ENCODE measurements around the gene RNPEPL1.

Gene RNPEPL1

GRCh38 chr2:240596491-240596931 is 28.2 kb downstream of the RNPEPL1 start:
- H3K4me1 ChIP-seq: peaks cover 0 to 26% (median 23%) of the 10 kb centered on the region in 10 experiments; a peak in 17 of 20 replicates
- peak overlapping the region in 7 of 11 experiments; percentile 32 to 58 (median 49); a peak in 14 of 22 replicates for H3K27ac ChIP-seq
- no peak overlapping the region for H3K4me3 ChIP-seq
- H4K20me1 ChIP-seq: peaks cover 52 to 97% (median 75%) of the 10 kb centered on the region in 11 experiments; a peak in 21 of 22 replicates
- TF ChIP-seq Cebpa-rat (IDR thresholded peaks at IDR 0.05): no peak
- H3K36me3 ChIP-seq: peaks cover 58 to 100% (median 94%) of the 10 kb centered on the region in 11 experiments
- H3K9ac ChIP-seq: peak overlapping the region in 10 of 11 experiments; percentile 7 to 50 (median 22); a peak in 13 of 22 replicates
- H3K27me3 ChIP-seq: no peaks in the 10 kb centered on the region
- no peaks in the 10 kb centered on the region for H3K9me3 ChIP-seq (replicated peaks in 1 of 11)
- H3K4me2 ChIP-seq: peak overlapping the region in 9 of 11 experiments; percentile 14 to 71 (median 53); a peak in 16 of 22 replicates

GRCh38 chr2:240597054-240597418 is 28.8 kb downstream of the RNPEPL1 start:
- H3K27ac ChIP-seq: peak overlapping the region in 7 of 11 experiments; percentile 32 to 58 (median 49); a peak in 14 of 22 replicates
- no peak for TF ChIP-seq Cebpa-rat (IDR thresholded peaks at IDR 0.05)

GRCh38 chr2:240597419-240598181 is 29.3 kb downstream of the RNPEPL1 start:
- Histone ChIP-seq H3K9ac (peak overlapping the region in 6 of 11 experiments; percentile 11 to 50 (median 28); a peak in 6 of 22 replicates), H3K4me2 (peak overlapping the region in 2 of 11 experiments; percentile 53 to 54; a peak in 1 of 22 replicates), H3K27ac (peak overlapping the region in 6 of 11 experiments; percentile 32 to 58 (median 50); a peak in 9 of 22 replicates), H3K9me3 (replicated peaks in 1 of 11) (no peaks in the 10 kb centered on the region), H3K4me1 (peaks cover 0 to 26% (median 23%) of the 10 kb centered on the region in 10 experiments; a peak in 17 of 20 replicates), H3K27me3 (no peaks in the 10 kb centered on the region), H3K36me3 (peaks cover 48 to 100% (median 94%) of the 10 kb centered on the region in 11 experiments), H4K20me1 (peaks cover 41 to 90% (median 64%) of the 10 kb centered on the region in 11 experiments; a peak in 21 of 22 replicates), H3K4me3 (no peak overlapping the region)
- TF ChIP-seq Cebpa-rat (IDR thresholded peaks at IDR 0.05): no peak

More at GRCh38 chr2:240597054-240597418, 28.8 kb downstream of the RNPEPL1 start:
- peak overlapping the region in 9 of 11 experiments; percentile 7 to 50 (median 23); a peak in 10 of 22 replicates for H3K9ac ChIP-seq
- peaks cover 46 to 92% (median 69%) of the 10 kb centered on the region in 11 experiments; a peak in 21 of 22 replicates for H4K20me1 ChIP-seq
- no peaks in the 10 kb centered on the region for H3K27me3 ChIP-seq
- H3K36me3 ChIP-seq: peaks cover 53 to 100% (median 94%) of the 10 kb centered on the region in 11 experiments
- no peaks in the 10 kb centered on the region for H3K9me3 ChIP-seq (replicated peaks in 1 of 11)
- peak overlapping the region in 8 of 11 experiments; percentile 14 to 71 (median 54); a peak in 12 of 22 replicates for H3K4me2 ChIP-seq
- H3K4me3 ChIP-seq: no peak overlapping the region
- H3K4me1 ChIP-seq: peaks cover 0 to 26% (median 23%) of the 10 kb centered on the region in 10 experiments; a peak in 17 of 20 replicates

GRCh38 chr2:240598311-240598911 is 30.1 kb downstream of the RNPEPL1 start:
- H3K36me3 ChIP-seq: peaks cover 41 to 100% (median 91%) of the 10 kb centered on the region in 11 experiments
- peaks cover 0 to 26% (median 23%) of the 10 kb centered on the region in 10 experiments; a peak in 17 of 20 replicates for H3K4me1 ChIP-seq
- no peaks in the 10 kb centered on the region for H3K9me3 ChIP-seq (replicated peaks in 1 of 11)
- H3K4me3 ChIP-seq: no peak overlapping the region
- no peak for TF ChIP-seq Cebpa-rat (IDR thresholded peaks at IDR 0.05)
- H3K27ac ChIP-seq: peak overlapping the region in 2 of 11 experiments; percentile 8 to 58; a peak in 2 of 22 replicates
- H3K9ac ChIP-seq: no peak overlapping the region
- no peak overlapping the region for H3K4me2 ChIP-seq
- H3K27me3 ChIP-seq: no peaks in the 10 kb centered on the region
- H4K20me1 ChIP-seq: peaks cover 33 to 82% (median 56%) of the 10 kb centered on the region in 11 experiments; a peak in 21 of 22 replicates

GRCh38 chr2:240599141-240599583 is 30.9 kb downstream of the RNPEPL1 start:
- no peak for TF ChIP-seq Cebpa-rat (IDR thresholded peaks at IDR 0.05)
- H3K9me3 ChIP-seq (replicated peaks in 1 of 11): no peaks in the 10 kb centered on the region
- no peaks in the 10 kb centered on the region for H3K27me3 ChIP-seq
- peaks cover 5 to 33% (median 23%) of the 10 kb centered on the region in 10 experiments; a peak in 18 of 20 replicates for H3K4me1 ChIP-seq
- peaks cover 33 to 93% (median 83%) of the 10 kb centered on the region in 11 experiments for H3K36me3 ChIP-seq
- peaks cover 25 to 75% (median 48%) of the 10 kb centered on the region in 11 experiments; a peak in 21 of 22 replicates for H4K20me1 ChIP-seq
- no peak overlapping the region for H3K4me3 ChIP-seq
- no peak overlapping the region for H3K9ac ChIP-seq
- H3K4me2 ChIP-seq: no peak overlapping the region
- 0 out of 22 replicates have a peak overlapping the region, but pooled peaks of 1 of the 11 experiments have one; percentile 15 for H3K27ac ChIP-seq

- Histone ChIP-seq H4K20me1 (peaks cover 12 to 61% (median 35%) of the 10 kb centered on the region in 11 experiments; a peak in 21 of 22 replicates), H3K4me2 (no peak overlapping the region), H3K27ac (no peak overlapping the region), H3K4me1 (peaks cover 11 to 27% (median 19%) of the 10 kb centered on the region in 10 experiments; a peak in 18 of 20 replicates), H3K9me3 (replicated peaks in 1 of 11) (no peaks in the 10 kb centered on the region), H3K27me3 (no peaks in the 10 kb centered on the region), H3K4me3 (no peak overlapping the region), H3K9ac (no peak overlapping the region), H3K36me3 (peaks cover 33 to 80% (median 71%) of the 10 kb centered on the region in 11 experiments)
- no peak for TF ChIP-seq Cebpa-rat (IDR thresholded peaks at IDR 0.05)
Measured at GRCh38 chr2:240600451-240600961, 32.2 kb downstream of the RNPEPL1 start.

DNA sequence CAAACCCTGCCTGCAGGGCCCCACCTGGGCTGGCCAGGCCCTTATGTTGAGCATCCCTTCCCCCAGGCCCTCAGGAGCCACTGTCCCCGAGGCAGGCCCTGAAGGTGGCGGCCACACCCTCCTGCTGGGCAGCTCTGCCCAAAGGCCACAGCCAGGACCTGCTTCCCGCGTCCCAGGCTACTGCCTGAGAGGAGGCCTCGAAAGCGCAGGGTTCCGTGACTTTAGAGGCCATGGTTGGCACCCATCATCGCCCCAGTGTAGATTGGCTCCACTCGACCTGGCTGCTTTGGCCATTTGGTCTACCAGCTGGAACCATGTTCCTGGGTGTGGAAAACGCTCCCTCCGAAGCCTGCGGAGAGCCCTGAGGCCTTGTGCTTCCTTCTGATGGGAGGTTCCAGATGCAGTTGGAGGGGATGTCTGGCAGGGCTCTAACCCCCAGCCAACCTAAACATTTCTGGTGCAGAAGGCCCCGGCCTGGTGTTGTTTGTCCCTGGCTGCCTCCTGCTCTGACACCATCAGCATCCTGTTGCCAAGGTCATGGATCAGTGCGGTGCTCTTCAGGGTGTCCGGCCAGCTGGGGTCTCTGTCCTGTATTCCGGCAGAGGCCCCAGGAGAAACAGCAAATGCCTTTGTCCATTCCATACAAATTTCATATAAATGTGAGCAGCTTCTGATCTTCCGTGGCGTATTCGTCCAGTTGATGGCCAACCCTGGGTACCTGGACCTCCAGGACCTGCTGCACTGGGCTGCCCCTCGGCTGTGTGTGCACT is 33.0 kb downstream of the RNPEPL1 start:
- Histone ChIP-seq H3K9ac (no peak overlapping the region), H3K4me1 (peaks cover 8 to 19% (median 12%) of the 10 kb centered on the region in 10 experiments; a peak in 18 of 20 replicates), H3K9me3 (replicated peaks in 1 of 11) (no peaks in the 10 kb centered on the region), H3K4me2 (no peak overlapping the region), H3K27ac (no peak overlapping the region), H4K20me1 (peaks cover 4 to 54% (median 27%) of the 10 kb centered on the region in 11 experiments; a peak in 20 of 22 replicates), H3K36me3 (peaks cover 33 to 72% (median 66%) of the 10 kb centered on the region in 11 experiments), H3K4me3 (no peak overlapping the region), H3K27me3 (no peaks in the 10 kb centered on the region)
- TF ChIP-seq Cebpa-rat (IDR thresholded peaks at IDR 0.05): no peak

GRCh38 chr2:240601831-240602160 is 33.5 kb downstream of the RNPEPL1 start:
- H3K27ac ChIP-seq: no peak overlapping the region
- H3K9ac ChIP-seq: no peak overlapping the region
- no peaks in the 10 kb centered on the region for H3K27me3 ChIP-seq
- H3K4me3 ChIP-seq: no peak overlapping the region
- peaks cover 33 to 67% (median 60%) of the 10 kb centered on the region in 11 experiments for H3K36me3 ChIP-seq
- no peaks in the 10 kb centered on the region for H3K9me3 ChIP-seq (replicated peaks in 1 of 11)
- H4K20me1 ChIP-seq: peaks cover 0 to 48% (median 22%) of the 10 kb centered on the region in 11 experiments; a peak in 15 of 22 replicates
- H3K4me2 ChIP-seq: no peak overlapping the region
- H3K4me1 ChIP-seq: peaks cover 2 to 14% (median 10%) of the 10 kb centered on the region in 10 experiments; a peak in 17 of 20 replicates
- no peak for TF ChIP-seq Cebpa-rat (IDR thresholded peaks at IDR 0.05)
